Measurements from ENCODE around the gene SEPTIN11.

GRCh38 chr4:76952656-76953582 lies 3.4 kb downstream of the SEPTIN11 start:
- TF ChIP-seq, protein P1, sequence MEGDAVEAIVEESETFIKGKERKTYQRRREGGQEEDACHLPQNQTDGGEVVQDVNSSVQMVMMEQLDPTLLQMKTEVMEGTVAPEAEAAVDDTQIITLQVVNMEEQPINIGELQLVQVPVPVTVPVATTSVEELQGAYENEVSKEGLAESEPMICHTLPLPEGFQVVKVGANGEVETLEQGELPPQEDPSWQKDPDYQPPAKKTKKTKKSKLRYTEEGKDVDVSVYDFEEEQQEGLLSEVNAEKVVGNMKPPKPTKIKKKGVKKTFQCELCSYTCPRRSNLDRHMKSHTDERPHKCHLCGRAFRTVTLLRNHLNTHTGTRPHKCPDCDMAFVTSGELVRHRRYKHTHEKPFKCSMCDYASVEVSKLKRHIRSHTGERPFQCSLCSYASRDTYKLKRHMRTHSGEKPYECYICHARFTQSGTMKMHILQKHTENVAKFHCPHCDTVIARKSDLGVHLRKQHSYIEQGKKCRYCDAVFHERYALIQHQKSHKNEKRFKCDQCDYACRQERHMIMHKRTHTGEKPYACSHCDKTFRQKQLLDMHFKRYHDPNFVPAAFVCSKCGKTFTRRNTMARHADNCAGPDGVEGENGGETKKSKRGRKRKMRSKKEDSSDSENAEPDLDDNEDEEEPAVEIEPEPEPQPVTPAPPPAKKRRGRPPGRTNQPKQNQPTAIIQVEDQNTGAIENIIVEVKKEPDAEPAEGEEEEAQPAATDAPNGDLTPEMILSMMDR (IDR thresholded peaks at IDR 0.05; ENCODE audit: insufficient read depth, low read length, poor library complexity, severe bottlenecking) = no peak
- TF ChIP-seq EZH2phosphoT487 (conservative IDR thresholded peaks at IDR 0.05; ENCODE audit: low read length) = no peak
